Progenitor cell of endocrine pancreas (in vitro differentiated cells): ENCODE results near the gene NKD1. TPM values are rescaled to one million over a fixed set of nuclear protein-coding genes. Genes with fewer than 3 reads are reported as not detected.

Experiments
- DNase-seq: peaks from one replicate; pipeline ENCODE4 v3.0.0; 2021; ENCODE audit warnings: low spot score; ENCODE audit not compliant: unreplicated experiment
- H3K27ac Mint-ChIP-seq: 2 replicates; pipeline ENCODE4 v1.8.0; 2021; ENCODE audit warnings: mild to moderate bottlenecking, moderate library complexity, mixed read lengths
- H3K27me3 Mint-ChIP-seq: 2 replicates; pipeline ENCODE4 v1.8.0; 2021; ENCODE audit warnings: mixed read lengths
- H3K36me3 Mint-ChIP-seq: 2 replicates; pipeline ENCODE4 v1.8.0; 2022; ENCODE audit warnings: mixed read lengths; ENCODE audit not compliant: insufficient read depth
- H3K4me1 Mint-ChIP-seq: 2 replicates; pipeline ENCODE4 v1.8.0; 2021; ENCODE audit warnings: low read depth, mixed read lengths
- H3K4me3 Mint-ChIP-seq: 2 replicates; pipeline ENCODE4 v1.8.0; 2021; ENCODE audit warnings: low read depth, mild to moderate bottlenecking, moderate library complexity, mixed read lengths
- H3K9me3 Mint-ChIP-seq: 2 replicates; pipeline ENCODE4 v1.8.0; 2021; ENCODE audit warnings: low read depth, mixed read lengths
- CTCF ChIP-seq: fragments of 200-600 bp; sonication (generic); IDR thresholded peaks from one replicate; pipeline ENCODE4 v1.5.0; 2021; ENCODE audit warnings: antibody characterized with exemption, mild to moderate bottlenecking; ENCODE audit not compliant: unreplicated experiment
- total RNA-seq: library from RNA; stranded (reverse); gene quantifications from 2 replicates; pipeline ENCODE4 v1.2.1, GENCODE V29; 2021

Gene NKD1
- total RNA-seq, 1 donor from 2014 or later: 3.0 TPM

- no peaks in the 10 kb centered on the region for H3K4me1 Mint-ChIP-seq
Observed at GRCh38 chr16:50620646-50621451, 72.7 kb downstream of the NKD1 start.

GRCh38 chr16:50621452-50621792 is 73.2 kb downstream of the NKD1 start:
- Mint-ChIP-seq H3K9me3 (no peaks in the 10 kb centered on the region), H3K4me3 (no peak overlapping the region), H3K27me3 (no peaks in the 10 kb centered on the region), H3K27ac (no peak overlapping the region), H3K36me3 (no peaks in the 10 kb centered on the region), H3K4me1 (no peaks in the 10 kb centered on the region)
- no peak for DNase-seq
- TF ChIP-seq CTCF: no peak

More at GRCh38 chr16:50620646-50621451, 72.7 kb downstream of the NKD1 start:
- Mint-ChIP-seq H3K4me3 (no peak overlapping the region), H3K27ac (no peak overlapping the region), H3K36me3 (no peaks in the 10 kb centered on the region), H3K27me3 (no peaks in the 10 kb centered on the region), H3K9me3 (no peaks in the 10 kb centered on the region)
- TF ChIP-seq CTCF: no peak
- no peak for DNase-seq

- Mint-ChIP-seq H3K27ac (no peak overlapping the region), H3K27me3 (no peaks in the 10 kb centered on the region), H3K4me3 (no peak overlapping the region), H3K36me3 (no peaks in the 10 kb centered on the region), H3K4me1 (no peaks in the 10 kb centered on the region), H3K9me3 (no peaks in the 10 kb centered on the region)
- TF ChIP-seq CTCF: no peak
- DNase-seq: no peak
Observed at GRCh38 chr16:50622029-50622428, 73.8 kb downstream of the NKD1 start.

GRCh38 chr16:50622643-50623369 is 74.6 kb downstream of the NKD1 start:
- no peak overlapping the region for H3K27ac Mint-ChIP-seq
- no peak for TF ChIP-seq CTCF

GRCh38 chr16:50624449-50624970 is 76.3 kb downstream of the NKD1 start:
- no peak overlapping the region for H3K4me3 Mint-ChIP-seq

More at GRCh38 chr16:50622643-50623369, 74.6 kb downstream of the NKD1 start:
- Mint-ChIP-seq H3K9me3 (no peaks in the 10 kb centered on the region), H3K4me1 (no peaks in the 10 kb centered on the region), H3K36me3 (no peaks in the 10 kb centered on the region), H3K4me3 (no peak overlapping the region), H3K27me3 (no peaks in the 10 kb centered on the region)
- no peak for DNase-seq

More at GRCh38 chr16:50624449-50624970, 76.3 kb downstream of the NKD1 start:
- H3K27me3 Mint-ChIP-seq: no peaks in the 10 kb centered on the region
- TF ChIP-seq CTCF: no peak
- no peaks in the 10 kb centered on the region for H3K4me1 Mint-ChIP-seq
- no peaks in the 10 kb centered on the region for H3K9me3 Mint-ChIP-seq
- H3K27ac Mint-ChIP-seq: no peak overlapping the region
- DNase-seq: no peak
- no peaks in the 10 kb centered on the region for H3K36me3 Mint-ChIP-seq
